Islet precursor cell (in vitro differentiated cells): ENCODE data around the gene UGT3A2.
"Not testable (repeated sequence)": the region's sequence is repeated elsewhere in the genome, so short reads cannot be mapped to it uniquely, and the experiment has no call there.

Source experiments
- DNase-seq: peaks from one replicate; pipeline ENCODE4 v3.0.0-alpha.2; 2018

The UGT3A2 gene

GRCh38 chr5:36052538-36052937, 14.1 kb downstream of the UGT3A2 start:
- no peak for DNase-seq

DNA sequence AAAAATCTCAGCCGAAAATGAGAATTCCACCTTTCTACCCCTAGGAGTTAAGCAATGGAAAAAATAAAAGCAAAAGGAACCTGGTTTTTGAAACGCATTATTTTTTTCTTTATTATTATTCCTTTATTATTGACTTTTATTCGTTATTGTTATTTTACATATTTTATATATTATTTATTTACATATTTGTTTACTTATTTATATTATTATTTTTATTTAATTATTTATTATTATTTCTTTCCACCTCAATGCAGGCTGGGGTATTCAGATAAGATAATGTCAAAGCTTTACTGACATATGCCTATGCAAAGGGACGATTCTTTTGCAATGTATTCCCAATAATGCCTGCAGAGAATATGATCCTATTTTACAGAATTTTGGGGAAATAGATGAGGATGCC, 16.7 kb downstream of the UGT3A2 start:
- DNase-seq: no peak

GRCh38 chr5:36047384-36048160, 19.1 kb downstream of the UGT3A2 start:
- DNase-seq: no peak

GRCh38 chr5:36045895-36046294, 20.8 kb downstream of the UGT3A2 start:
- no peak for DNase-seq

GRCh38 chr5:36041537-36041845, 25.2 kb downstream of the UGT3A2 start:
- DNase-seq: no peak

GRCh38 chr5:36040651-36041536, 25.8 kb downstream of the UGT3A2 start:
- DNase-seq: no peak

DNA sequence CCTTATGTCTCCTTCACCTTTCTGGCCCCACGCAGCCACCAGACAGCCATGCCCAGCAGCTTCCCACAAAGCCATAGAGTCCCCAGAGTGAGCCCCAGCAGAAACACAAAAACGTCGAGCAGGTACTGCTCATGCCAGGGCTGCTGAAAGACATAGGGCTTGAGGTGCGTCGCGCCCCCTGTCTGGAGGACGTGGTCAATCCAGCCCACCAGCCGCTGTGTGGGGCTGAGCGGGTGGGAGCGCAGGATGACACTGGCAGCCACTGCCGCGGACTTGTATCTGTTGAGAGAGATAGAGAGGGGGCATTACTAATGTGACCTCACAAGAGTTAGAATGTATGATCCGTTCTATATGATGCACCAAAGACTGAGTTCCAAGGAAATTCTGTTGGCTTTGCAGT, 31.0 kb downstream of the UGT3A2 start:
- DNase-seq: no peak

DNA sequence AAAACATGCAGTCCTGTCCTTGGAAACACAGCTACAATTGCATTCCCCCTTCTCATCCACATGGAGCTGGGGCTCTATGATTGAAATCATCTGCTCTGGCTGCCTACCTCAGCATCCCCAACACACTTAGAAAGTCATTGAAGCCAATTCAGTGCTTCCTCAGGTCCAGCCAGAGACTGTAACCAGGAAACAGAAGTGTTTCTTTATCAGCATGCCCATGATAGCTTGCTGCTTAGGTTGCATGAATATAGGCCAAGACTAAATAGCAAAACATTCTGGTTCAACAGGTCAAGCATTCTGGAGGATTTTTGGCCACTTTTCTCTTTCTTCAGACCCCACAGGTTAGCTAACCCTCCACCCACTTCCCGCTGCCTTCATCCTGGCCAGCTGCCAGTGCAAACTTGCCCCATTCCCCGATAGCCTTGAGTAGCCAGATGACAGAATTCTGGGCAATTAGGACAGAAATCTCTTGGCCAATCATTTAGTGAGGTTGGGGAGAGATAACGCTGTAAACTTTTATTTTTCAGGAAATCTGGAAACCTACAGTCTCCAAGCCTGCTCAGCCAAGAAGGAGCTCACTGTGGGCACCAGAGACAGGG, 32.0 kb downstream of the UGT3A2 start:
- not testable (repeated sequence) for DNase-seq

DNA sequence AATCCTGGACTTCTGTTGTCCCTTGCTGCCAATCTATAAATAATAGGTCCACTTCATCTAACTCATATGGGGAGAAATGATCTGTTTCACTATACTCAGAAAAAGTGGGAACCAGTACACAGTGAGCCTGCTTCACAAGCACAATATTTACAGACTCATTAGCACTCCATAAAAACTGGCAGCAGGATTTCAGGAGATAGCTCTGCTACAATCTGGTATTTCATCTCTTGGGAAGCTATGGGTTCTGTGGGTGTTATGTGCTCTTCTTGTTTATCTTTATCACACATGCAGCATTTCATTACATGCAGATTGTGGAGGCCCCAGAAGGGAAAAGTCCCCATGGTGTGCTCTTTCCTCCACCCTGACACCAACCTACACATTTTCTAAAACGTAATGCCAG, 33.2 kb downstream of the UGT3A2 start:
- DNase-seq: no peak

DNA sequence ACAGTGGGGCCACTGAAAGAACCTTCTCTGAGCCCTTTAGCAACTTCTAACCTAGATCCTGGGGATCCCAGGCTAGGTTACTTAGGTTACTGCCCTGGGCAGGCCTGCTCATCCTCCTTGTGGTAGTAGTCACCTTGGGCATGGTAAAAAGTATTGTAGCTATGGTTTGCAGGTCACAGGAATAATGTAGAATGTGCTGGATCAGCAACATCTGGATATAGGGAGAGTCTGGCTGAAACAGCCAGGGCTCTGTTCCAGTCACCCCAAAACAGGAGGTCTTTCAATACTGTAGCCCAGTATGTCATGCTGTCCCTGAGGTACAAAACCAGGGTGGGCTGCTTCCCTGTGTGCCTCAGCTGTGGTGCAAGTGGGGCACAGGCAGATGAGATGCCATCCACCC, 33.6 kb downstream of the UGT3A2 start:
- no peak for DNase-seq

DNA sequence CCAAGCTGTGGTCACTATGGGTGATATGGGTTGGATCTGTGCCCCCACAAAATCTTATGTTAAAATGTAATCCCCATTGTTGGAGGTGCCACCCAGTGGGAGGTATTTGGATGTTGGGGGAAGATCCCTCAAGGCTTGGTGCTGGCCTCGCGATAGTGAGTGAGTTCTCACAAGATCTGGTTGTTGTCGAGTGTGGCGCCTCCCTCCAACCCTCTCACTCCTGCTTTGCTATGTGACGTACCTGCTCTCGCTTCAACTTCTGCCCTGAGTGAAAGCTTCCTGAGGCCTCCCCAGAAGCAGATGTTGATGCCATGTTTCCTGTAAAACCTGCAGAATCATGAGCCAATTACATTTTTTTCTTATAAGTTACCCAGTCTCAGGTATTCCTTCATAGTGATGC, 35.5 kb downstream of the UGT3A2 start:
- DNase-seq: no peak

- no peak for DNase-seq
Observed at GRCh38 chr5:36029914-36030313, 36.8 kb downstream of the UGT3A2 start.

DNA sequence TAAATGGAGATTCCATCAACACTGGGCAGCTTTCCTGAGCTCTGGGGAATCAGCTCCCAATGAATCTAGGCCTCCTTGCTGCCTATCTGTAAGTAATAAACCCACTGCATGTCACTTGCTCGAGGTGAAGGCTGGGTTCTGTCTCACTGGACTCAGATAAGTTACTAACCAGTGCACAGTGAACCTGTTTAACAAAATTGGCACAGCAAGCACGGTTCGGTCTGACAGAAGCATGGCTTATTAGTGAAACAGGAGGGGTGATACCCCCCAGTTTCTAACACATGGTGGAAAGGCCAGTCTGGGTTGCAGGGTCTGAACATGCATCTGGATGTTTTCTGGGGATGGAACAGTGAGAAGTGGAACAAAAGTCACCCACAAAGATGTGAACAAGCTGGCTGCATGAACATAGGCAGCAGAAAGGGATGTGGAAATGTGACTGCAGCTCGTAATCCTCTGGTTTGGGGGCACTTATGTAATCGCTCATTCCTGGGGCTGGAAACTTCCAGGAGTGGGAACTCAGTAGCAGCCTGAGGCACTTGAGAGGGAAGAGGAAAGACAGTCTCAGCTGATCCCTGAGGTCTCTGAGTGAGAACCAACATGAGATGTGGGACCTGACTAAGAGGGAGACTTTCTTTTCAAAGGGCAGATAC, 37.7 kb downstream of the UGT3A2 start:
- DNase-seq: no peak

DNA sequence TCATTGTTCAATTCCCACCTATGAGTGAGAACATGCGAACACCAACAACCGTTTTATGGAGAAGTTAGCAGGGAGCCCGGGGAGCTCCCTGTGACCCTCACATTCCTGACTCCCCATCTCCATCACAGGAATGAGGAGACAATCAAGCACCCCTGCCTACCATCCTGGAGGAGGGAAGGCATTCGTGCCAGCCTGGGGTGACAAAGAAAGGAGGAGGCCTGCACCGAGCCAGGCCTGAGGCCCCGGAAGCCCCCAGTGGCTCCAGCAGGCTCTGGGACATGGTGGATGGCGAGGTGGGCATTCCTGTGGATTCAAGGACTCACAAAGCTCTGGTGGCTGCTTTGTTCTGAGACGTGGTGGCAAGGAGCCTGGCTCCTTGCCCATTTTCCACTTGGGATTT, 39.0 kb downstream of the UGT3A2 start:
- DNase-seq: no peak

DNA sequence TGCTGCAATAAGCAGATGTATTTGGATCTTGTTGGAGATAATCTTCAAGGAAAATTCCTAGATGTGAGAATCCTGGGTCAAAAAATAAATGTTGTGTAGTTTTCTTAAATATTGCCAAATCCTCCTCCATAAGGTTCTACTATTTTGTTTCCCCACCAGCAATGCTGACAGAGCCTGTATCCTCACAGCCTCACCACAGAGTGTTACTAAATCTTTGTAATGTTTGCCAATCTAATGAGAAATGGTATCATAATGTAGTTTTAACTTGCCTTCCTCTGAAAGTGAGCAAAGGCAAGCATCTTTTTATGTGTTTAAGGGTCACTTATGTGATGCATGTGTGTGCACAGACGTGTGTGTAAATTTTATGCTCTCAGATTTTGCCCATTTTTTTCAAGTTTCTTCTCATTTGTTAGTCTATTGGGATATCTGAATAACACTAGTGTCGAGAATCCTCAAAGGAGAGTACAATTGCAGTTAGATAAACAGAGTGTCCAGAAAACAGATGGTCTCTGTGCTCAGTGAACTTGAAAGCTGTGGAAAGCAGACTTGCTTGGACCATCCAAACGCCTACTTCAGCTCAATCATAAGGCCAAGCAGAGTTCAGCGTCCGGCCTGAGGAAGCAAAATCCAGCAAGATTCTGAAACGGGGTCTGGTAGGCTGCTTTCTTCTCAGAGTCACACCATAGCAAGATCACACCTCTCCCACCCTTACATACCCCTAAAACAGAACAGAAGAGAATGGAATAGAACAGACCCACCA, 39.8 kb downstream of the UGT3A2 start:
- no peak for DNase-seq

GRCh38 chr5:36022246-36022645, 44.4 kb downstream of the UGT3A2 start:
- not testable (repeated sequence) for DNase-seq

DNA sequence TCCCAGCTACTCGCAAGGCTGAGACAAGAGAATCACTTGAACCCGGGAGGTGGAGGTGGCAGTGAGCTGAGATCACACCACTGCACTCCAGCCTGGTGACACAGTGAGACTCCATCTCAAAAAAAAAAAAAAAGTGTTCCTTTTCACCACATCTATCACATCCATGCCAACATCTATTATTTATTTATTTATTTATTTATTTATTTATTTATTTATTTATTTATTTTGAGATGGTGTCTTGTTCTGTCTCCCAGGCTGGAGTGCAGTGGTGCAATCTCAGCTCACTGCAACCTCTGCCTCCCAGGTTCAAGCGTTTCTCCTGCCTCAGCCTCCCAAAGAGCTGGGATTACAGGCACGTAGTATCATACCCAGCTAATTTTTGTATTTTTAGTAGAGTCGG, 47.1 kb downstream of the UGT3A2 start:
- not testable (repeated sequence) for DNase-seq

- DNase-seq: no peak
Observed at GRCh38 chr5:36017622-36018021, 49.1 kb downstream of the UGT3A2 start.

- no peak for DNase-seq
Observed at GRCh38 chr5:36017004-36017403, 49.7 kb downstream of the UGT3A2 start.

GRCh38 chr5:36013182-36013581, 53.5 kb downstream of the UGT3A2 start:
- DNase-seq: no peak

- no peak for DNase-seq
Observed at GRCh38 chr5:36009698-36010097, 57.0 kb downstream of the UGT3A2 start.

DNA sequence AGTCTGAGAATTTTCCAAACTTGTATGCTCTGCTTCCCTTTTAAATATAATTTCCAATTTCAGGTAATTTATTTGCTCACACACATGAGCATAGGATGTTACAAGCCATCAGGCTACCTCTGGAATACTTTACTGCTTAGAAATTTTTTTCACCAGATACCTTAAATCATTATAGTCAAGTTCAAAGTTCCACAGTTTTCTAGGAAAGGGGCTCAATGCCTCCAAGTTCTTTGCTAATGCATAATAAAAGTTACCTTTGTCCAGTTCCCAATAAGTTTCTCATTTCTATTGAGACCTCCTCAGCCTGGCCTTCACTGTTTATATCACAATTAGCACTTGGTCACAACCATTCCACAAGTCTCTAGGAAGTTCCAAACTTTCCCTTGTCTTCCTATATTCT, 59.3 kb downstream of the UGT3A2 start:
- DNase-seq: no peak

DNA sequence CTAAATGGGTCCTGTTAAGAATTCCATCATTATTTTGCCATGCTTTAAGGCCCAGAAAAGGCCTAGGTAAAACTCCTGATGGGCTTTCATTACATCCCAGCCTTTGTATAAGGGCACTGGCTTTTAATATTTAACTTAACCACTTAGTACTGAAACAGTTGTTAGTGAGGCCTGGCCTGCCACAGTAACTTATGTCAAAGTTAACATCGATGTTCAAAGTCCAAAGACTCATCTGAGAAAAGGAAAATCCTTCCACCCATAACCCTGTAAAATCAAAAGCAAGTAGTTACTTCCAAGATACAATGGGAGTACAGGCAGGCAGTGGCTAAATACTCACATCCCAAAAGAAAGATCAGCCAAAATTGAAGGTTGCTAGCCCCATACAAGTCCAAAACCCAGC, 60.5 kb downstream of the UGT3A2 start:
- no peak for DNase-seq
